Tibial artery (tissue), 4 donors: ENCODE measurements around the gene THAP9.

Experiments
- DNase-seq, 2 donors: peaks; one replicate each; pipeline ENCODE4 v3.0.0-alpha.2; 2019
- H3K27ac ChIP-seq, 2 donors: fragments of 200-600 bp; sonication (generic) in 1 of 2; 1 replicate in 1 of 2; 2 replicates in 1 of 2; pipeline ENCODE4 v1.5.1; 2018 to 2019; ENCODE audit warnings: mild to moderate bottlenecking in 1 of 2
- H3K27me3 ChIP-seq, 2 donors: fragments of 200-600 bp; sonication (generic) in 1 of 2; one replicate each; pipeline versions ENCODE4 v1.5.1 to v1.6.0; 2016 to 2019
- H3K36me3 ChIP-seq, 3 donors: fragments of 200-600 bp; sonication (generic) in 2 of 3; one replicate each; pipeline ENCODE4 v1.5.1; 2016 to 2019; ENCODE audit warnings: mild to moderate bottlenecking in 2 of 3
- H3K4me1 ChIP-seq, 4 donors: fragments of 200-600 bp; sonication (generic) in 2 of 4; 1 replicate in 3 of 4; 2 replicates in 1 of 4; pipeline ENCODE4 v1.5.1; 2016 to 2019
- H3K4me3 ChIP-seq, 2 donors: fragments of 200-600 bp; sonication (generic) in 1 of 2; 1 replicate in 1 of 2; 2 replicates in 1 of 2; pipeline ENCODE4 v1.5.1; 2018 to 2019; ENCODE audit warnings: mild to moderate bottlenecking in 2 of 2
- H3K9me3 ChIP-seq, 3 donors: fragments of 200-600 bp; sonication (generic) in 1 of 3; one replicate each; pipeline ENCODE4 v1.5.1; 2016 to 2019
- CTCF ChIP-seq, 2 experiments: fragments of 200-600 bp in 1 of 2; fragments of 450-650 bp in 1 of 2; IDR thresholded peaks; one replicate each; pipeline ENCODE4 v1.5.1; 2017 to 2019; ENCODE audit warnings: antibody characterized with exemption in 2 of 2, mild to moderate bottlenecking in 1 of 2, moderate library complexity in 1 of 2
- intact Hi-C: fragments of 100-400 bp; cut with DNase I; formaldehyde crosslinking; loops from one replicate; pipeline ENCODE4 v1.15.0; 2023; ENCODE audit warnings: low total_unique reads

Gene THAP9

GRCh38 chr4:82948647-82949204, 48.2 kb downstream of the THAP9 start:
- no peaks in the 10 kb centered on the region for H3K9me3 ChIP-seq
- intact Hi-C loops = no loop called here
- H3K4me3 ChIP-seq = no peak overlapping the region
- no peak overlapping the region for H3K27ac ChIP-seq
- DNase-seq = no peak
- H3K4me1 ChIP-seq = peaks cover 0 to 9% (median 0%) of the 10 kb centered on the region in 4 donors
- peaks cover 0 to 5% (median 0%) of the 10 kb centered on the region in 3 donors for H3K36me3 ChIP-seq
- no peak for TF ChIP-seq CTCF (IDR thresholded peaks at IDR 0.05)
- no peaks in the 10 kb centered on the region for H3K27me3 ChIP-seq

- TF ChIP-seq CTCF (IDR thresholded peaks at IDR 0.05) = no peak
- Histone ChIP-seq H3K4me3 (no peak overlapping the region), H3K27ac (no peak overlapping the region), H3K27me3 (no peaks in the 10 kb centered on the region), H3K36me3 (no peaks in the 10 kb centered on the region), H3K9me3 (no peaks in the 10 kb centered on the region), H3K4me1 (peaks cover 0 to 9% (median 0%) of the 10 kb centered on the region in 4 donors)
- intact Hi-C loops = no loop called here
- no peak for DNase-seq
Measured at GRCh38 chr4:82951196-82951595, 50.7 kb downstream of the THAP9 start.

GRCh38 chr4:82954212-82954611, 53.7 kb downstream of the THAP9 start:
- no peak overlapping the region for H3K27ac ChIP-seq
- intact Hi-C loops = no loop called here
- H3K4me3 ChIP-seq = no peak overlapping the region
- no peak for TF ChIP-seq CTCF (IDR thresholded peaks at IDR 0.05)
- H3K27me3 ChIP-seq = no peaks in the 10 kb centered on the region
- no peaks in the 10 kb centered on the region for H3K9me3 ChIP-seq
- H3K36me3 ChIP-seq = peaks cover 0 to 4% (median 0%) of the 10 kb centered on the region in 3 donors
- no peaks in the 10 kb centered on the region for H3K4me1 ChIP-seq
- DNase-seq = no peak

GRCh38 chr4:82957045-82957444, 56.5 kb downstream of the THAP9 start:
- no peak overlapping the region for H3K27ac ChIP-seq
- H3K4me3 ChIP-seq = no peak overlapping the region
- intact Hi-C loops = no loop called here
- no peak for DNase-seq
- H3K27me3 ChIP-seq = no peaks in the 10 kb centered on the region
- H3K36me3 ChIP-seq = peaks cover 0 to 17% (median 12%) of the 10 kb centered on the region in 3 donors
- H3K4me1 ChIP-seq = no peaks in the 10 kb centered on the region
- no peaks in the 10 kb centered on the region for H3K9me3 ChIP-seq
- TF ChIP-seq CTCF (IDR thresholded peaks at IDR 0.05) = no peak

GRCh38 chr4:82965763-82966162, 65.2 kb downstream of the THAP9 start:
- H3K27ac ChIP-seq = no peak overlapping the region
- H3K36me3 ChIP-seq = peaks cover 15 to 44% (median 24%) of the 10 kb centered on the region in 3 donors
- no peaks in the 10 kb centered on the region for H3K4me1 ChIP-seq
- H3K27me3 ChIP-seq = no peaks in the 10 kb centered on the region
- no peaks in the 10 kb centered on the region for H3K9me3 ChIP-seq
- TF ChIP-seq CTCF (IDR thresholded peaks at IDR 0.05) = no peak
- DNase-seq = no peak
- intact Hi-C loops = no loop called here
- no peak overlapping the region for H3K4me3 ChIP-seq

GRCh38 chr4:82968972-82969371, 68.4 kb downstream of the THAP9 start:
- DNase-seq = no peak
- intact Hi-C loops = no loop called here
- no peak for TF ChIP-seq CTCF (IDR thresholded peaks at IDR 0.05)
- Histone ChIP-seq H3K36me3 (peaks cover 7 to 37% (median 24%) of the 10 kb centered on the region in 3 donors), H3K27me3 (no peaks in the 10 kb centered on the region), H3K4me1 (no peaks in the 10 kb centered on the region), H3K9me3 (no peaks in the 10 kb centered on the region), H3K4me3 (no peak overlapping the region), H3K27ac (no peak overlapping the region)
